Naive thymus-derived CD4-positive, alpha-beta T cell (primary cell): ENCODE measurements around the gene VDAC1. TPM values are rescaled to one million over a fixed set of nuclear protein-coding genes. Genes with fewer than 3 reads are reported as not detected.
A peak's percentile ranks its signal among the peaks of the same experiment; 100 is the strongest.
"Not testable (repeated sequence)": the region's sequence is repeated elsewhere in the genome, so short reads cannot be mapped to it uniquely, and the experiment has no call there.

Source experiments
- ATAC-seq: fragments of 150-1000 bp; cut with Tn5 transposase; 2 replicates; pipeline ENCODE4 v1.10.0; 2021; ENCODE audit warnings: mild to moderate bottlenecking, moderate library complexity
- CTCF ChIA-PET: fragments of 350-600 bp; sonication (Branson Sonifier 250); formaldehyde crosslinking; loops from one replicate; lab custom pipeline; 2021; ENCODE audit warnings: antibody characterized with exemption; lab: Charles Lee
- POLR2A ChIA-PET: fragments of 350-600 bp; sonication (Branson Sonifier 250); formaldehyde crosslinking; loops from one replicate; lab custom pipeline; 2021; ENCODE audit warnings: antibody characterized with exemption, inconsistent platforms; lab: Charles Lee
- DNase-seq, 9 donors: peaks; one replicate each; pipeline versions ENCODE4 v3.0.0 to v3.0.0-alpha.2; 2020 to 2022; ENCODE audit warnings: mixed read lengths in 1 of 9
- H3K27ac ChIP-seq: one replicate; pipeline ENCODE4 v1.7.0; 2013; ENCODE audit warnings: mild to moderate bottlenecking, low read depth, low read length, moderate library complexity
- H3K27me3 ChIP-seq, 2 donors: one replicate each; pipeline ENCODE4 v1.7.0; 2013; ENCODE audit warnings: low read length in 2 of 2, mild to moderate bottlenecking in 2 of 2, moderate library complexity in 2 of 2; ENCODE audit not compliant: control insufficient read depth in 2 of 2, insufficient read depth in 2 of 2
- H3K36me3 ChIP-seq, 3 experiments: 1 replicate in 2 of 3; 2 replicates in 1 of 3; pipeline ENCODE4 v1.7.0; 2013; ENCODE audit warnings: low read length in 3 of 3, mild to moderate bottlenecking in 3 of 3, moderate library complexity in 1 of 3; ENCODE audit not compliant: insufficient read depth in 3 of 3, control insufficient read depth in 2 of 3
- H3K4me1 ChIP-seq, 2 donors: one replicate each; pipeline ENCODE4 v1.7.0; 2013; ENCODE audit warnings: low read length in 2 of 2, mild to moderate bottlenecking in 2 of 2, moderate library complexity in 1 of 2; ENCODE audit not compliant: control insufficient read depth in 2 of 2, insufficient read depth in 2 of 2
- H3K4me3 ChIP-seq: 2 replicates; pipeline ENCODE4 v1.7.0; 2013; ENCODE audit warnings: mild to moderate bottlenecking, low read length
- H3K9me3 ChIP-seq, 3 experiments: 1 replicate in 2 of 3; 2 replicates in 1 of 3; pipeline ENCODE4 v1.7.0; 2013; ENCODE audit warnings: low read length in 3 of 3; ENCODE audit not compliant: control insufficient read depth in 2 of 3
- H3K27ac Mint-ChIP-seq, 9 donors: one replicate each; pipeline ENCODE4 v1.8.0; 2020 to 2022; ENCODE audit warnings: mixed read lengths in 9 of 9, mild to moderate bottlenecking in 8 of 9, moderate library complexity in 5 of 9, inconsistent platforms in 2 of 9
- H3K27me3 Mint-ChIP-seq, 5 donors: one replicate each; pipeline ENCODE4 v1.8.0; 2021 to 2022; ENCODE audit warnings: mixed read lengths in 5 of 5, mild to moderate bottlenecking in 1 of 5
- H3K36me3 Mint-ChIP-seq, 5 donors: one replicate each; pipeline ENCODE4 v1.8.0; 2020 to 2022; ENCODE audit warnings: mixed read lengths in 5 of 5, mild to moderate bottlenecking in 3 of 5, inconsistent platforms in 1 of 5
- H3K4me1 Mint-ChIP-seq, 7 donors: one replicate each; pipeline ENCODE4 v1.8.0; 2020 to 2022; ENCODE audit warnings: mixed read lengths in 7 of 7, mild to moderate bottlenecking in 3 of 7, inconsistent platforms in 1 of 7
- H3K4me3 Mint-ChIP-seq, 10 donors: one replicate each; pipeline ENCODE4 v1.8.0; 2020 to 2022; ENCODE audit warnings: mild to moderate bottlenecking in 10 of 10, mixed read lengths in 10 of 10, moderate library complexity in 6 of 10, inconsistent platforms in 2 of 10
- H3K9me3 Mint-ChIP-seq, 11 donors: one replicate each; pipeline ENCODE4 v1.8.0; 2020 to 2022; ENCODE audit warnings: mixed read lengths in 11 of 11, mild to moderate bottlenecking in 4 of 11, inconsistent platforms in 1 of 11, moderate library complexity in 1 of 11
- intact Hi-C, 2 donors: fragments of 100-400 bp; cut with micrococcal nuclease; formaldehyde crosslinking; loops; one replicate each; pipeline ENCODE4 v1.15.1; 2023
- polyA plus RNA-seq, 2 donors: library from polyadenylated mRNA; unstranded; fragments of 300-500 nt; fragmentation: Illumina TruSeq; gene quantifications; one replicate each; pipeline ENCODE4 v1.2.3, GENCODE V29; 2021
- total RNA-seq, 6 experiments: library from RNA in 5 of 6; stranded (reverse) in 5 of 6; gene quantifications; 1 replicate in 5 of 6; 2 replicates in 1 of 6; pipeline ENCODE4 v1.2.3 and lab custom pipeline; 2021 to 2026

The VDAC1 gene
- total and polyA plus RNA-seq, 7 experiments from 2014 or later = 37.8 to 259 (median 48.4) TPM

DNA sequence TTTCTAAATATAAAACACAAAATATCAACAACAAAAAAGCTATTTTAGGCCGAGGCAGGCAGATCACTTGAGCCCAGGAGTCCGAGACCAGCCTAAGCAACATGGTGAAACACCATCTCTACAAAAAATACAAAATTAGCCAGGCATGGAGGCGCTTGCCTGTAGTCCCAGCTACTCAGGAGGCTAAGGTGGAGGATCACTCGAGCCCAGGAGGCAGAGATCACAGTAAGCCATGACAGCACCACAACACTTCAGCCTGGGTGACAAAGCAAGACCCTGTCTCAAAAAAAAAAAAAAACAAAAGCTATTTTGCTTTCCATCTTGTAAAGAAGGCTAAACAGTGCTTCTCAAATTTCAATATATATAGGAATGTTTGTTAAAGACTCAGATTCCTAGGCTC, 47.7 kb downstream of the VDAC1 start:
- Histone ChIP-seq H3K27ac (peak overlapping the region; percentile 35), H3K9me3 (no peaks in the 10 kb centered on the region), H3K4me3 (no peak overlapping the region), H3K36me3 (peaks cover 4 to 31% (median 11%) of the 10 kb centered on the region in 3 experiments), H3K27me3 (no peaks in the 10 kb centered on the region), H3K4me1 (no peaks in the 10 kb centered on the region)
- peaks cover 7 to 33% (median 25%) of the 10 kb centered on the region in 5 donors for H3K36me3 Mint-ChIP-seq
- DNase-seq (no peak), ATAC-seq (no peak)
- intact Hi-C loops = no loop called here
- peak overlapping the region in 4 of 9 donors; percentile 28 to 76 (median 59) for H3K27ac Mint-ChIP-seq
- H3K27me3 Mint-ChIP-seq = no peaks in the 10 kb centered on the region
- peaks cover 0 to 27% (median 22%) of the 10 kb centered on the region in 7 donors for H3K4me1 Mint-ChIP-seq
- no peaks in the 10 kb centered on the region for H3K9me3 Mint-ChIP-seq
- ChIA-PET CTCF (no interaction called here), POLR2A (no interaction called here)
- H3K4me3 Mint-ChIP-seq = no peak overlapping the region

DNA sequence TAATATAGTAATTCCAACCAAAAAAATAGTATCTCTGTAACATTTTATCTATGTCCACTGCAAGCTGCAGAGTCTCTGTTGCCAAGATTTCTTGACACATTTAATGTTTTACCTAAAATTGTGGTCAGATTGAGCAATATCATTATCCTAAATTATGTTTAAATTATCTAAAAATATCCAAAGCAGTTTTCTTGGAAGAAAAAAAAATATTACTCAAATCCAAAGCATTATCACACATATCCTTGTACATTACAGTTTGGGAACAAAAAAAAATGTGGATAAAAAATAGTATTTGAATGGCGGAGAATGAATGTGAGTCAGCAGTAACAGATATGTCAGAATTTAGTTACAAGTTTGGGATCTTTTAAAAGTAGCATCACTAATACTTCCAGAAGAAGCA, 48.6 kb downstream of the VDAC1 start:
- H3K4me3 ChIP-seq, H3K4me3 Mint-ChIP-seq, intact Hi-C loops, DNase-seq, H3K27me3 Mint-ChIP-seq, H3K27ac ChIP-seq, H3K27me3 ChIP-seq, POLR2A ChIA-PET, H3K4me1 ChIP-seq, H3K27ac Mint-ChIP-seq, H3K9me3 Mint-ChIP-seq, H3K9me3 ChIP-seq, ATAC-seq: not testable (repeated sequence)
- Mint-ChIP-seq H3K4me1 (peaks cover 0 to 26% (median 21%) of the 10 kb centered on the region in 7 donors), H3K36me3 (peaks cover 7 to 33% (median 25%) of the 10 kb centered on the region in 5 donors)
- peaks cover 4 to 31% (median 11%) of the 10 kb centered on the region in 3 experiments for H3K36me3 ChIP-seq
- CTCF ChIA-PET = interaction anchor here (0.7 kb wide), 1 partner anchor 542 kb away, joined by 3 read pairs; no protein-coding TSS in a partner anchor

DNA sequence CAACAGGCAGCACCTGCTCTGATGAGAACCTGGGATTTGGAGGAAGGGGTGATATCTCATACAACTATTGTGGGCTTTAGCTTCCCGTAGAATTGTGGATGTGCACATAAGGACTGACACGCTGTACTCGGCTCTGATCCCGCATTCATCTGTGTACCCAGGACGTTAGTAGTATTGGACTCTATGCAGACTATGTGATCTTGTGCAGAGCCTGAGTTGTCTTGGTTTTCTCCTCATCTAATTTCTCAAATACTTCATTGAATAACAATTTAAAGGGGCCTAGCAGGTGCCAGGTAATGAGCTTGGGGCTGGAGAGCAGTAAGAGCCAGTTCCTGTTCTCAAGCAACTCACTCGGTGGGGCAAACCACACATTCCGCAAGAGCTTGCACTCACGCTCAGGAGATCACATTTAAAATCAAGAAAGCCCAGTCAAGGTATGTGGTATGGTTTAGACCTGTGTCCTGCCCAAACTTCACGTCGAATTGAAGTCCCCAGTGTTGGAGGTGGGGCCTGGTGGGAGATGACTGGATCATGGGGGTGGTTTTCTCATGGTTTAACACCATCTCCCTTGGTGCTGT, 51.1 kb downstream of the VDAC1 start:
- POLR2A ChIA-PET = no interaction called here
- no peak for DNase-seq
- H3K27me3 ChIP-seq = no peaks in the 10 kb centered on the region
- no peak overlapping the region for H3K27ac ChIP-seq
- intact Hi-C loops = no loop called here
- no peaks in the 10 kb centered on the region for H3K9me3 ChIP-seq
- no peaks in the 10 kb centered on the region for H3K27me3 Mint-ChIP-seq
- peaks cover 0 to 9% (median 8%) of the 10 kb centered on the region in 7 donors for H3K4me1 Mint-ChIP-seq
- H3K36me3 Mint-ChIP-seq = peaks cover 3 to 23% (median 16%) of the 10 kb centered on the region in 5 donors
- CTCF ChIA-PET = interaction anchor here (0.6 kb wide), 1 partner anchor 68 kb away, joined by 3 read pairs; no protein-coding TSS in a partner anchor
- H3K4me3 Mint-ChIP-seq = no peak overlapping the region
- no peak overlapping the region for H3K4me3 ChIP-seq
- H3K36me3 ChIP-seq = peaks cover 4 to 31% (median 11%) of the 10 kb centered on the region in 3 experiments
- H3K9me3 Mint-ChIP-seq = no peaks in the 10 kb centered on the region
- ATAC-seq = no peak
- H3K4me1 ChIP-seq = no peaks in the 10 kb centered on the region
- H3K27ac Mint-ChIP-seq = peak overlapping the region in 2 of 9 donors; percentile 25 to 36

DNA sequence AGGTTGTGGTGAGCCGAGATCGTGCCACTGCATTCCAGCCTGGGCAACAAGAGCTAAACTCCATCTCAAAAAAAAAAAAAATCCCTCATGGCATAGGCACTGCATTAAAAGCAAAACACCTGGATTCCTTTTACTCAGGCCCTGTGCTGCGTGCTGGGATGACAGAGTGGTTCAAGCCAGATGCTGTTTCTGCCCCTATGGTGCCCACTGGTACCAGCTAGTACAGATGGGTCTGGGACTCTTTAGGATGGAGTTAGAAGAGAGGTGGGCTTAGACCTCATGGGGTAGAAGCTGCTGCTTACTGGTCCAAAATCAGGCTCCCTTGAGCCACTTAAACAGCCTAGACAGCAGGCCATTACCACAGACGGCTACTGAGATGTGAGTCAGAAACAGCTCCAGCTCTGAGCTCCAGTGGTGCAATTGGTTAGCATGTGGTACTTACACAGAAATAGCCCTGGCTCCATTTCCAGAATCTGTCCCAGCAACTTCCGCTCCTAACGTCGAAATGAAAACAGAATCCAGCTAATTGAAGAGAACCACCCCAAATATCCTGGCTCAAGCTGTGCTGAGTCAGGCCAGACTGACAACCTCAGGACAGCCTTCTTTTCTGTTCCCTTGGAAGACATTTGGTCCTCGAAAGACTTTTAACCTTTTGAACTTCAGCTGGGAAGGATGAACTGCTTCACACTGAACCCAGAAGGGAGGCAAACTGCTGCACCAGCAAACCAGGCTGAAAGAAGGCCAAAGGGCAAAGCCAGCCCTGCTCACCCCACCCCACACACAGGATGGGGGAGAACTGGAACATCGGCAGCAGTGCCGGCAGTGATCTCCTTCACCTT, 51.8 kb downstream of the VDAC1 start:
- CTCF ChIA-PET = no interaction called here
- peak overlapping the region in 3 of 9 donors; percentile 25 to 87 (median 36) for H3K27ac Mint-ChIP-seq

DNA sequence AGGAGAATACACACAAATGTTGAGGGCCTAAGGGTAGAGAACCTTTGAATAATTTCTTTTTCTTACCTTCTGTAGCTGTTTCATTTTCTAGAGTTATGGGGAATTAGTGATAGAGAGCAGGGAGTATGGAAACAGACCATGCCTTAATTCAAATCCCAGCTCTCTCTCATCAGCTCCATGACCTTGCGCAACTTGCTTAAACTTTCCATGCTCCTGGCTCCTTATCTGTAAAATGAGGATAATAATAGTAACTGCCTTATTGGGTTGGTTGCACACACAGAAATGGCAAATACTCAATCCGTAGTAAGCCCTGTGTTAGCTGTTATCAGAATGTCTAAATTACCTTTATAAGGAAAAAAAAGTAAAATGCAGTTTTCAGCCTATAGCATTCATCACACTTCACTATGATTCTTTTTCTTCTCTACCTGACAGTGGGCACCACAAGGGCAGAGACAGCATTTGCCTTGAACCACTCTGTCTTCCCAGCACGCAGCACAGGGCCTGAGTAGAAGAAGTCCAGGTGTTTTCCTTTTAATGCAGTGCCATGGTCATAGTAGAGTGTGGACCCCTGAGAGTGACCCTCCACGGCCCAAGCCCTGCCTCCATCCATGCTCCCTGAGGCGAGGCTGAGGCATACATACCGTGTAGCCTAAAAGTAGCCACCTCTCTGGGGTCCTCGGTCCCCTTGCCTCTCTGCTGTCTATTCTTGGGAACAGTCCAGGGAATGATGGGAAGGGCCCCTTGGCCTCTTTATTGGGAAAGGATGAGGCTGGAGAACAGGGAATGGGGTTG, 53.8 kb downstream of the VDAC1 start:
- intact Hi-C loops = no loop called here
- CTCF ChIA-PET = interaction anchor here (0.7 kb wide), 1 partner anchor 1941 kb away, joined by 3 read pairs; no protein-coding TSS in a partner anchor
- peaks cover 0 to 1% (median 0%) of the 10 kb centered on the region in 7 donors for H3K4me1 Mint-ChIP-seq

More for the DNA sequence above, 51.8 kb downstream of the VDAC1 start:
- H3K9me3 ChIP-seq = no peaks in the 10 kb centered on the region
- Mint-ChIP-seq H3K27me3 (no peaks in the 10 kb centered on the region), H3K36me3 (peaks cover 3 to 23% (median 15%) of the 10 kb centered on the region in 5 donors), H3K9me3 (no peaks in the 10 kb centered on the region), H3K4me3 (no peak overlapping the region), H3K4me1 (peaks cover 0 to 9% (median 7%) of the 10 kb centered on the region in 7 donors)
- no peak for ATAC-seq
- POLR2A ChIA-PET = no interaction called here
- H3K36me3 ChIP-seq = peaks cover 4 to 29% (median 10%) of the 10 kb centered on the region in 3 experiments
- no peaks in the 10 kb centered on the region for H3K27me3 ChIP-seq
- no peak overlapping the region for H3K4me3 ChIP-seq
- H3K4me1 ChIP-seq = no peaks in the 10 kb centered on the region
- intact Hi-C loops = no loop called here
- no peak for DNase-seq
- H3K27ac ChIP-seq = no peak overlapping the region

DNA sequence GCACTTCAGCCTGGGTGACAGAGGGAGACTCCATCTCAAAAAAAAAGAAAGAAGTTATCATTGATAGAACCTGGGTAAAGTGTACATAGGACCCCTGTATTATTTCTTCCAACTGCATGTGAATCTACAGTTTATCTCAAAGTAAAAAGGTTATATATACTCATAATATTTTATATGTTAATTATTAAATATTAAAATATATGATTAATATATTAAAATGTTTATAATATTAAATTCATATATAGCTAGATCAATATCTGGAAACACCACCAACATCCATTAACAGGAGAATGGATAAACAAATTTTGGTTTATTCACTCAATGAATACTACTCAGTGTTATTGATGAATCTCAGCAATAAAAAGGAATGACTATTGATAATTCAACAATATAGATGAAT, 56.1 kb downstream of the VDAC1 start:
- DNase-seq (no peak), ATAC-seq (no peak)
- CTCF ChIA-PET = interaction anchor here (0.6 kb wide), 1 partner anchor 794 kb away, joined by 3 read pairs; no protein-coding TSS in a partner anchor
- Histone ChIP-seq H3K4me1 (no peaks in the 10 kb centered on the region), H3K27ac (no peak overlapping the region), H3K36me3 (no peaks in the 10 kb centered on the region), H3K9me3 (no peaks in the 10 kb centered on the region), H3K4me3 (no peak overlapping the region), H3K27me3 (no peaks in the 10 kb centered on the region)
- Mint-ChIP-seq H3K36me3 (peaks cover 0 to 3% (median 2%) of the 10 kb centered on the region in 5 donors), H3K27ac (no peak overlapping the region), H3K27me3 (no peaks in the 10 kb centered on the region), H3K4me1 (peaks cover 0 to 3% (median 0%) of the 10 kb centered on the region in 7 donors), H3K4me3 (no peak overlapping the region), H3K9me3 (no peaks in the 10 kb centered on the region)
- POLR2A ChIA-PET = interaction anchor here (0.6 to 0.7 kb wide), 3 partner anchors 125 to 1016 kb away, joined by 3 read pairs; no protein-coding TSS in a partner anchor
- intact Hi-C loops = no loop called here

More for the DNA sequence above, 53.8 kb downstream of the VDAC1 start:
- Histone ChIP-seq H3K4me3 (no peak overlapping the region), H3K9me3 (no peaks in the 10 kb centered on the region), H3K27me3 (no peaks in the 10 kb centered on the region), H3K27ac (no peak overlapping the region), H3K4me1 (no peaks in the 10 kb centered on the region), H3K36me3 (peaks cover 0 to 13% (median 0%) of the 10 kb centered on the region in 3 experiments)
- Mint-ChIP-seq H3K36me3 (peaks cover 3 to 15% (median 10%) of the 10 kb centered on the region in 5 donors), H3K4me3 (no peak overlapping the region), H3K27me3 (no peaks in the 10 kb centered on the region), H3K9me3 (no peaks in the 10 kb centered on the region), H3K27ac (no peak overlapping the region)
- DNase-seq (no peak), ATAC-seq (no peak)
- POLR2A ChIA-PET = no interaction called here
